Neuron (in vitro differentiated cells): ENCODE data around the gene PROC.

Experiments
- H2AFZ ChIP-seq: one replicate; pipeline ENCODE4 v1.6.1; 2013; ENCODE audit warnings: low read depth, mild to moderate bottlenecking, inconsistent platforms, low read length, moderate library complexity
- H3K27me3 ChIP-seq: one replicate; pipeline ENCODE4 v1.6.1; 2013; ENCODE audit warnings: low read length; ENCODE audit not compliant: insufficient read depth
- H3K36me3 ChIP-seq: one replicate; pipeline ENCODE4 v1.6.1; 2013; ENCODE audit warnings: low read length; ENCODE audit not compliant: insufficient read depth
- H3K4me1 ChIP-seq: one replicate; pipeline ENCODE4 v1.6.1; 2013; ENCODE audit warnings: low read length; ENCODE audit not compliant: insufficient read depth
- H3K4me3 ChIP-seq: 2 replicates; pipeline ENCODE4 v1.5.1; 2013; ENCODE audit warnings: mild to moderate bottlenecking, low read length, moderate library complexity
- H3K9me3 ChIP-seq: one replicate; pipeline ENCODE4 v1.6.1; 2013; ENCODE audit warnings: low read length

Gene PROC

DNA sequence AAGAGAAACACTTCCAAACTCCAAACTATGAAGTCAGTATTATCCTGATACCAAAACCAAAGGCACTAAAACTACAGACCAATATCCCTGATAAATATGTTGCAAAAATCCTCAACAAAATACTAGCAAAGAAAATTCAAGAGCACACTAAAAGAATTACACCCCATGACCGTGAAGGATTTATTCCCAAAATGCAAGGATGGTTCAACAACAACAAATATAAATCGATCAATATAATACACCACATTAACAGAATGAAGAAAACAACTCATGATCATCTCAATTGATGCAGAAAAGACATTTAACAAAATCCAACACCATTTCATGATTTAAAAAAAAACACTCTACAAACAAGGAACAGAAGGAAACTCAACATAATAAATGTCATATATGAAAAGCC, 57.6 kb downstream of the PROC start:
- no peak overlapping the region for H3K4me3 ChIP-seq
- H3K4me1 ChIP-seq, result peaks cover 20% of the 10 kb centered on the region
- H3K9me3 ChIP-seq, result peaks cover 3% of the 10 kb centered on the region
- no peaks in the 10 kb centered on the region for H3K27me3 ChIP-seq
- H3K36me3 ChIP-seq, result no peaks in the 10 kb centered on the region
- H2AFZ ChIP-seq, result no peak overlapping the region
